Mesenchymal stem cell (in vitro differentiated cells and primary cell): ENCODE data around the gene NOVA1.

Experiments
- DNase-seq: peaks from one replicate; pipeline ENCODE4 v3.0.0-alpha.2; 2013
- H2AFZ ChIP-seq: one replicate; pipeline ENCODE4 v1.6.1; 2013; ENCODE audit warnings: low read depth, mild to moderate bottlenecking, control low read depth, inconsistent platforms, low read length, moderate library complexity
- H2AK5ac ChIP-seq: 2 replicates; pipeline ENCODE4 v1.6.1; 2013; ENCODE audit warnings: low read length, moderate library complexity, mild to moderate bottlenecking, inconsistent platforms; ENCODE audit not compliant: severe bottlenecking
- H2BK120ac ChIP-seq: one replicate; pipeline ENCODE4 v1.6.1; 2013; ENCODE audit warnings: low read depth, mild to moderate bottlenecking, inconsistent platforms, low read length, moderate library complexity
- H2BK12ac ChIP-seq, 2 experiments: one replicate each; pipeline ENCODE4 v1.6.1; 2013; ENCODE audit warnings: inconsistent platforms in 2 of 2, low read length in 2 of 2, mild to moderate bottlenecking in 2 of 2, moderate library complexity in 2 of 2, control low read depth in 1 of 2
- H2BK15ac ChIP-seq: one replicate; pipeline ENCODE4 v1.6.1; 2013; ENCODE audit warnings: mild to moderate bottlenecking, low read depth, inconsistent platforms; ENCODE audit not compliant: poor library complexity, severe bottlenecking
- H2BK5ac ChIP-seq: 2 replicates; pipeline ENCODE4 v1.6.1; 2013; ENCODE audit warnings: low read depth, mild to moderate bottlenecking, low read length, control low read depth, inconsistent platforms; ENCODE audit not compliant: poor library complexity, severe bottlenecking
- H3K14ac ChIP-seq, 2 experiments: one replicate each; pipeline ENCODE4 v1.6.1; 2013; ENCODE audit warnings: inconsistent platforms in 2 of 2, low read length in 2 of 2, control low read depth in 1 of 2, mild to moderate bottlenecking in 1 of 2, moderate library complexity in 1 of 2
- H3K18ac ChIP-seq, 2 experiments: one replicate each; pipeline ENCODE4 v1.6.1; 2013; ENCODE audit warnings: inconsistent platforms in 2 of 2, low read length in 2 of 2, control low read depth in 1 of 2, low read depth in 1 of 2, mild to moderate bottlenecking in 1 of 2
- H3K23ac ChIP-seq, 2 experiments: one replicate each; pipeline ENCODE4 v1.6.1; 2013; ENCODE audit warnings: inconsistent platforms in 2 of 2, low read length in 2 of 2, mild to moderate bottlenecking in 2 of 2, moderate library complexity in 2 of 2, control low read depth in 1 of 2
- H3K27ac ChIP-seq: 2 replicates; pipeline ENCODE4 v1.5.1; 2013; ENCODE audit warnings: mild to moderate bottlenecking, moderate library complexity, low read length, control low read depth, inconsistent platforms; ENCODE audit not compliant: poor library complexity, severe bottlenecking
- H3K27me3 ChIP-seq, 2 experiments: 2 replicates each; pipeline versions ENCODE4 v1.6.1 to v1.7.0; 2013; ENCODE audit warnings: low read length in 2 of 2, mild to moderate bottlenecking in 2 of 2, moderate library complexity in 2 of 2, control low read depth in 1 of 2, inconsistent platforms in 1 of 2; ENCODE audit not compliant: control insufficient read depth in 1 of 2, insufficient read depth in 1 of 2
- H3K36me3 ChIP-seq, 2 experiments: 2 replicates each; pipeline versions ENCODE4 v1.6.1 to v1.7.0; 2013; ENCODE audit warnings: low read length in 2 of 2, control low read depth in 1 of 2, inconsistent platforms in 1 of 2, low read depth in 1 of 2, mild to moderate bottlenecking in 1 of 2; ENCODE audit not compliant: insufficient read depth in 2 of 2, control insufficient read depth in 1 of 2
- H3K4ac ChIP-seq, 2 experiments: one replicate each; pipeline ENCODE4 v1.6.1; 2013; ENCODE audit warnings: inconsistent platforms in 2 of 2, low read length in 2 of 2, mild to moderate bottlenecking in 2 of 2, moderate library complexity in 2 of 2, control low read depth in 1 of 2, low read depth in 1 of 2
- H3K4me1 ChIP-seq: 2 replicates; pipeline ENCODE4 v1.6.1; 2013; ENCODE audit warnings: low read depth, low read length, control low read depth; ENCODE audit not compliant: control insufficient read depth, insufficient read depth
- H3K4me2 ChIP-seq: 2 replicates; pipeline ENCODE4 v1.6.1; 2013; ENCODE audit warnings: low read length, mild to moderate bottlenecking, inconsistent platforms; ENCODE audit not compliant: poor library complexity, severe bottlenecking
- H3K4me3 ChIP-seq, 2 experiments: 2 replicates each; pipeline versions ENCODE4 v1.5.1 to v1.7.0; 2013; ENCODE audit warnings: low read length in 2 of 2, mild to moderate bottlenecking in 2 of 2, control low read depth in 1 of 2, low read depth in 1 of 2; ENCODE audit not compliant: insufficient read depth in 1 of 2
- H3K79me1 ChIP-seq: replicated peaks from 2 replicates; pipeline ENCODE4 v1.6.1; 2013; ENCODE audit warnings: mild to moderate bottlenecking, control low read depth, low read length, inconsistent platforms; ENCODE audit not compliant: poor library complexity, severe bottlenecking
- H3K9ac ChIP-seq: 2 replicates; pipeline ENCODE4 v1.7.0; 2013; ENCODE audit warnings: mild to moderate bottlenecking, low read length, moderate library complexity
- H3K9me3 ChIP-seq: 2 replicates; pipeline ENCODE4 v1.7.0; 2013; ENCODE audit warnings: mild to moderate bottlenecking, low read length; ENCODE audit not compliant: control insufficient read depth
- H4K8ac ChIP-seq: one replicate; pipeline ENCODE4 v1.6.1; 2013; ENCODE audit warnings: inconsistent platforms, mild to moderate bottlenecking, low read length, moderate library complexity
- H4K91ac ChIP-seq: one replicate; pipeline ENCODE4 v1.6.1; 2013; ENCODE audit warnings: mild to moderate bottlenecking, low read length, inconsistent platforms
- WGBS: methylation state at CpG from one replicate; pipeline ENCODE4 v1.1.7; 2013; ENCODE audit warnings: mixed read lengths; 5-methylcytosine and 5-hydroxymethylcytosine counted together

Gene NOVA1

GRCh38 chr14:26611259-26611658 lies 13.4 kb upstream of the NOVA1 start:
- no peak overlapping the region for H2AK5ac ChIP-seq
- no peak overlapping the region for H3K9ac ChIP-seq
- H3K9me3 ChIP-seq = peaks cover 16% of the 10 kb centered on the region
- H3K79me1 ChIP-seq = no peaks in the 10 kb centered on the region
- no peaks in the 10 kb centered on the region for H3K4me1 ChIP-seq
- H4K91ac ChIP-seq = no peak overlapping the region
- no peak overlapping the region for H3K4me3 ChIP-seq
- H2AFZ ChIP-seq = no peak overlapping the region
- DNase-seq = no peak
- H3K27ac ChIP-seq = no peak overlapping the region
- H3K4me2 ChIP-seq = no peak overlapping the region
- H3K36me3 ChIP-seq = no peaks in the 10 kb centered on the region
- H2BK12ac ChIP-seq = no peak overlapping the region
- no peak overlapping the region for H2BK120ac ChIP-seq
- no peaks in the 10 kb centered on the region for H3K27me3 ChIP-seq
- no peak overlapping the region for H3K14ac ChIP-seq
- H2BK5ac ChIP-seq = no peak overlapping the region
- H3K23ac ChIP-seq = no peak overlapping the region
- H2BK15ac ChIP-seq = no peak overlapping the region
- H3K4ac ChIP-seq = no peak overlapping the region
- H3K18ac ChIP-seq = no peak overlapping the region
- H4K8ac ChIP-seq = no peak overlapping the region

GRCh38 chr14:26606729-26607312 lies 9.0 kb upstream of the NOVA1 start:
- H3K4me2 ChIP-seq = no peak overlapping the region
- 64% methylated on average over 2 of the region's 3 CpGs for WGBS
- H4K8ac ChIP-seq = no peak overlapping the region
- no peak overlapping the region for H2BK120ac ChIP-seq
- H3K9ac ChIP-seq = no peak overlapping the region
- no peaks in the 10 kb centered on the region for H3K27me3 ChIP-seq
- DNase-seq = peak; percentile 11
- H3K79me1 ChIP-seq = no peaks in the 10 kb centered on the region
- H3K9me3 ChIP-seq = no peaks in the 10 kb centered on the region
- no peaks in the 10 kb centered on the region for H3K4me1 ChIP-seq
- H3K23ac ChIP-seq = no peak overlapping the region
- no peak overlapping the region for H3K14ac ChIP-seq
- H2BK15ac ChIP-seq = no peak overlapping the region
- H3K4me3 ChIP-seq = no peak overlapping the region
- no peak overlapping the region for H3K18ac ChIP-seq
- H3K27ac ChIP-seq = no peak overlapping the region
- no peak overlapping the region for H2BK12ac ChIP-seq
- no peak overlapping the region for H3K4ac ChIP-seq
- no peak overlapping the region for H2BK5ac ChIP-seq
- no peak overlapping the region for H2AFZ ChIP-seq
- no peaks in the 10 kb centered on the region for H3K36me3 ChIP-seq
- H4K91ac ChIP-seq = no peak overlapping the region
- H2AK5ac ChIP-seq = no peak overlapping the region

- Histone ChIP-seq H3K18ac (no peak overlapping the region), H3K4me2 (no peak overlapping the region), H3K9me3 (no peaks in the 10 kb centered on the region), H2AFZ (no peak overlapping the region), H2AK5ac (no peak overlapping the region), H2BK12ac (no peak overlapping the region), H2BK5ac (no peak overlapping the region), H3K23ac (no peak overlapping the region), H3K14ac (no peak overlapping the region), H4K91ac (no peak overlapping the region), H2BK15ac (no peak overlapping the region), H3K4me1 (no peaks in the 10 kb centered on the region), H3K36me3 (no peaks in the 10 kb centered on the region), H3K27ac (no peak overlapping the region), H3K4me3 (no peak overlapping the region), H2BK120ac (no peak overlapping the region), H3K9ac (no peak overlapping the region), H3K79me1 (no peaks in the 10 kb centered on the region), H4K8ac (no peak overlapping the region), H3K27me3 (no peaks in the 10 kb centered on the region), H3K4ac (no peak overlapping the region)
- WGBS = 89% methylated on average over 2 of the region's 2 CpGs
- DNase-seq = no peak
Measured at GRCh38 chr14:26605602-26606001, 7.8 kb upstream of the NOVA1 start.

- Histone ChIP-seq H2AFZ (no peak overlapping the region), H2BK120ac (no peak overlapping the region)
- 100% methylated on average over 1 of the region's 2 CpGs for WGBS
Measured at GRCh38 chr14:26602902-26603301, 5.1 kb upstream of the NOVA1 start.

More at GRCh38 chr14:26602902-26603301, 5.1 kb upstream of the NOVA1 start:
- Histone ChIP-seq H2BK15ac (no peak overlapping the region), H3K79me1 (no peaks in the 10 kb centered on the region), H3K9me3 (no peaks in the 10 kb centered on the region), H3K4me1 (no peaks in the 10 kb centered on the region), H2BK12ac (no peak overlapping the region), H3K27me3 (no peaks in the 10 kb centered on the region), H2BK5ac (no peak overlapping the region), H3K9ac (no peak overlapping the region), H3K4ac (no peak overlapping the region), H3K23ac (no peak overlapping the region), H3K4me3 (no peak overlapping the region), H4K8ac (no peak overlapping the region), H3K18ac (no peak overlapping the region), H3K4me2 (no peak overlapping the region), H2AK5ac (no peak overlapping the region), H3K36me3 (no peaks in the 10 kb centered on the region), H3K14ac (no peak overlapping the region), H3K27ac (no peak overlapping the region), H4K91ac (no peak overlapping the region)
- no peak for DNase-seq
